Measurements from ENCODE around the gene PLCB3.
A peak's percentile ranks its signal among the peaks of the same experiment; 100 is the strongest.

Gene PLCB3

GRCh38 chr11:64251016-64251752, at the start of gene PLCB3:
Gene PLCB3 (plus strand): TSS chr11:64251530. CDS start chr11:64251650, 120 bp downstream.
- DNase-seq (ENCODE audit: low read depth in 3 of 3) = peak in 2 of 3 experiments; percentile 42 to 57

- no peak for DNase-seq (ENCODE audit: low read depth in 3 of 3)
These were observed 49.8 kb upstream of the PLCB3 start for GRCh38 chr11:64201543-64201942.

DNA sequence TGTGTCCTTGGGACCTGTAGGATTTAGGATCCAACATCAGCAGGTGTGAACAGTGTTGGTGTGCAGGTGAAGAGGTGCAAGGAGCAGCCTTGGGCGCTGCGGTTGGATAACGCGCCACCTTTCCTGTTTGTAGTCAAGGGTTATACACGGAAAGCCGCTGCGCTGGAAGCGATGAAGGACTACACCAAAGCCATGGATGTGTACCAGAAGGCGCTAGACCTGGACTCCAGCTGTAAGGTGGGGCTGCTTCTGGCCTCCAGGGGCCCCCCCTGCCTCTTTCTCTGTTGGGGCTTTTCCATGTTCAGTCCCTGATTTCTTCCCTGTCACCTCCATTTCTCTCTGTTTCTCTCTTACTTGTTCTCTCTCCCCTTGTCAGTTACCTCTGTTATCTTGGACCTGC, 48.3 kb upstream of the PLCB3 start:
- DNase-seq (ENCODE audit: low read depth in 3 of 3) = no peak

GRCh38 chr11:64203421-64204079, 47.8 kb upstream of the PLCB3 start:
- no peak for DNase-seq (ENCODE audit: low read depth in 3 of 3)

DNA sequence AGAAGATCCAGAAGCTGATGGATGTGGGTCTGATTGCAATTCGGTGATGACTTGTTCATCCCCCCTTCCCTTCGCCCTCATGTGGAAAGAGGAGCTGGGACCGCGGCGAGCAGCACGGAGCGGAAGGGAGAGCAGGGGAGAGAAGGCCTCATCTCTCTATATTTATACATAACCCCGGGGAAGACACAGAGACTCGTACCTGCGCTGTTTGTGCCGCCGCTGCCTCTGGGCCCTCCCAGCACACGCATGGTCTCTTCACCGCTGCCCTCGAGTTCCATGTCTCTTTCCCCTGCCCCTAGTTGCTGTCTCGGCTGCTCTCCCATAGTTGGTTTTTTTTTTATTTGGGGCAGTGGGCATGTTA, 47.3 kb upstream of the PLCB3 start:
- DNase-seq (ENCODE audit: low read depth in 3 of 3) = no peak

- DNase-seq (ENCODE audit: low read depth in 3 of 3) = peak in 2 of 3 experiments; percentile 64 to 75
These were observed 46.8 kb upstream of the PLCB3 start for GRCh38 chr11:64204464-64204989.

GRCh38 chr11:64206457-64207255, 44.7 kb upstream of the PLCB3 start, which contains the start of gene FERMT3:
Gene FERMT3 (plus strand): TSS chr11:64206721. CDS start chr11:64207365, 644 bp downstream.
- DNase-seq (ENCODE audit: low read depth in 3 of 3) = peak; percentile 58 to 66 (median 63)

DNA sequence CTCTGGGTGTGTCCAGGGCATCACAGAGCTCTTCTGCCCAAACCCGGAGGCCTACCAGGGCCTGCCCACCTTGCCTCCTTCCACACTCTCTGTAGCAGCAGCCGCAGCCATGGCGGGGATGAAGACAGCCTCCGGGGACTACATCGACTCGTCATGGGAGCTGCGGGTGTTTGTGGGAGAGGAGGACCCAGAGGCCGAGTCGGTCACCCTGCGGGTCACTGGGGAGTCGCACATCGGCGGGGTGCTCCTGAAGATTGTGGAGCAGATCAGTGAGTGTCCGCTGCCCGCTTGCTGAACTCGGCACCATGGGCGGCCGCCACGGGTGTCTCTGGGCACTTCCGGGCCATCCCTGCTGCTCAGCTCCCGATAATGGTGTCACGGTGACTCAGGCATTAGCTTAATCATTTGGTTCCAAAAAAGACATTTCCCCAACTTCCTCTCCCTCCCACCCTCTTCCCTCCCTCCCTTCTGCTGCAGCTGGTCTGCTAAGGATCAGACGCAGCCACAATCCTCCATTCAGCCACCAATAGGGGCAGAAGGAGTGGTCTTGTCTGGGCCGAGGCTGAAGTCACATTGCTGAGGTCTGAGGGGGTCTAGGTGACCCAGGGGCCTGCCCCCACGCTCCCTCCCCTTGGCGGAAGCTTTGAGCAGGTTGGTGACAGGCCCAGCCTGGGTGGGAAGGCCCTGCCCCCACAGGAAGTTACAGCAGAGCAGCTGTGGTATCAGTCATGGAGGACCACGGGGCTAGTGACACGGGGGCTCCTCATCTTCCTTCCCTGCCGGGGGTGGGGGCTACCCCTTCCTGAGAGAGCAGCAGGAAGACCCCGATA, 43.9 kb upstream of the PLCB3 start:
- DNase-seq (ENCODE audit: low read depth in 3 of 3) = peak; percentile 66 to 76 (median 73)

- no peak for DNase-seq (ENCODE audit: low read depth in 3 of 3)
These were observed 43.1 kb upstream of the PLCB3 start for GRCh38 chr11:64208086-64208795.

DNA sequence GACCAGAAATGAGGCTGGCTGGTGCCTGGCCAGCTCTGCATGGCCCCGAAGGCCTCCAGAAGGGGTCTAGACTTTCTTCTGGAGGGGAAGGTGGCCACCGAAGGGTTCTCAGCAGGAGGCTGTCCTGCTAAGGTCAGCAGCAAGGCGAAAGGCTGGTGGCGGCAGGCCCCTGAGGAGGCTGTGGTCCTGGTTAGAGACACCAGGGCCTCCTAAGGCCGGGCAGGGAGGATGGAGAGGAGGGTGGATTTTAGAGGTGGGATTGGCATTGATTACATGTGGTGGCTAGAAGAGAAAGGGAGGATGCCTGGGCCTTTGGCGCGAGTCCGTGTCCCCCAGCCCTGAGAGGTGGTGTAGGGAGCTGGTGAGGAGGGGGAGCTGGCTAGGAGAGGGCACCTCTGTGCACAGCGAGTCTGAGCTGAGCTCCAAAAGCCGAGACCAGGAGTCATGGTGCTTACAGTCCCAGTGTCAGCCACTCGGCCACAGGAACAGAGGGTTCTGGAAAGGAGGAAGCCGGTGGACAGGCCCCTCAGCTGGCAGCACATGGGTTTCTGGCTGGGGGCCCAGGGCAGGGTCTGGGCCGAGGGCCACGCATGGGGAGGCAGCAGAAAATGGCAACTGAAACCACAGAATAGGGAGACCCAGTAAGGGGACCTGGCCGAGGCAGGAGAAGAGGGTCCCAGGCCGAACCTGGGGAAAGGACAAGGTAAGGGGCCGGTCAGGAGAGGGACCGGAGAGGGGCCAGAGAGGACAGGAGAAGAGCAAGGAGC, 42.4 kb upstream of the PLCB3 start:
- no peak for DNase-seq (ENCODE audit: low read depth in 3 of 3)

GRCh38 chr11:64209563-64209843, 41.8 kb upstream of the PLCB3 start:
- DNase-seq (ENCODE audit: low read depth in 3 of 3) = no peak

DNA sequence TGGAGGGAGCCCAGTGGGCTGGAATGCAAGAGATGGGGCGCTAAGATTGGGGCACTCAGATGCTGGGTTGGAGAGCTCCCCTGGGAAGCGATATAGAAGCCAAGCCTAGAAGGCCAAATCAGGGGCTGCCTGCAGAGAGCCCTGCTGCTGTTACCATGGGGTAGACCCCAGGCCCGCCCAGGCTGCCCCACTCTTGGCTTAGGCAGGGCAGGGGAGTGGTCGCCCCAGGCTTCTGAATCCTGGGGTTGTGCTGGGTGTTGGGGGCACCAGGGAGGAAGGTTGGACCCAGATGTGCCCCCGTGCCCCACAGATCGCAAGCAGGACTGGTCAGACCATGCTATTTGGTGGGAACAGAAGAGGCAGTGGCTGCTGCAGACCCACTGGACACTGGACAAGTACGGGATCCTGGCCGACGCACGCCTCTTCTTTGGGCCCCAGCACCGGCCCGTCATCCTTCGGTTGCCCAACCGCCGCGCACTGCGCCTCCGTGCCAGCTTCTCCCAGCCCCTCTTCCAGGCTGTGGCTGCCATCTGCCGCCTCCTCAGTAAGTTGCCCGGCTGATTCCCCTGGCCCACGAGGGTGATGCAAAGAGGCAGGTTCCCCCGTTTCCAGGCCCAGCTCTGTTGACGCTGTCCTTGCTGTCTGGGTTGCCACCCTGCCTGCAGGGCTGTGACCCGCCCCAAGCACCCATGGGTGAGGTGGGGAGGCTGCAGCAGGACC, 40.9 kb upstream of the PLCB3 start:
- no peak for DNase-seq (ENCODE audit: low read depth in 3 of 3)

DNA sequence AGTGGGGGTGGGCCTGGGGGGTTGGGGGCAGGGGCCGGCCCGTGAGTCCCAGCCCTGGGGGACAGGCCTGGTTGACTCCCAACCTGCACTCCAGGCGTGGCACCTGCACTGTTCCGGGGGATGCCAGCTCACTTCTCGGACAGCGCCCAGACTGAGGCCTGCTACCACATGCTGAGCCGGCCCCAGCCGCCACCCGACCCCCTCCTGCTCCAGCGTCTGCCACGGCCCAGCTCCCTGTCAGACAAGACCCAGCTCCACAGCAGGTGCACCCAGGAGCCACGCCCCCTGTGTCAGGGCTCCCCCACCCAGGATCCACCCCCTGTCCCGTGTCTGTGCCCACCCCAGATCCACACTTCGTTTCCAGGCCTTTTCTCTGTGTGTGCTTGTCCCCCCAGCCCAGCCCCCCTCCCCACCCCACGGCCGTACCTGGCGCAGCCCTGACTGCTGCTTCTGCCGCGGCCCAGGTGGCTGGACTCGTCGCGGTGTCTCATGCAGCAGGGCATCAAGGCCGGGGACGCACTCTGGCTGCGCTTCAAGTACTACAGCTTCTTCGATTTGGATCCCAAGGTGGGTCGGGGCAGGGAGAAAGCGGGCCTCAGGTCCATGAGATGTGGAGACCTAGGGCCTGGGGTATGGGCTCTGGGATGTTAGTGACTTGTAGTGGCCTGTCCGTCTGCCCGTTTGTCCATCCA, 40.0 kb upstream of the PLCB3 start:
- DNase-seq (ENCODE audit: low read depth in 3 of 3) = no peak

GRCh38 chr11:64216879-64217278, 34.5 kb upstream of the PLCB3 start:
- DNase-seq (ENCODE audit: low read depth in 3 of 3) = no peak

DNA sequence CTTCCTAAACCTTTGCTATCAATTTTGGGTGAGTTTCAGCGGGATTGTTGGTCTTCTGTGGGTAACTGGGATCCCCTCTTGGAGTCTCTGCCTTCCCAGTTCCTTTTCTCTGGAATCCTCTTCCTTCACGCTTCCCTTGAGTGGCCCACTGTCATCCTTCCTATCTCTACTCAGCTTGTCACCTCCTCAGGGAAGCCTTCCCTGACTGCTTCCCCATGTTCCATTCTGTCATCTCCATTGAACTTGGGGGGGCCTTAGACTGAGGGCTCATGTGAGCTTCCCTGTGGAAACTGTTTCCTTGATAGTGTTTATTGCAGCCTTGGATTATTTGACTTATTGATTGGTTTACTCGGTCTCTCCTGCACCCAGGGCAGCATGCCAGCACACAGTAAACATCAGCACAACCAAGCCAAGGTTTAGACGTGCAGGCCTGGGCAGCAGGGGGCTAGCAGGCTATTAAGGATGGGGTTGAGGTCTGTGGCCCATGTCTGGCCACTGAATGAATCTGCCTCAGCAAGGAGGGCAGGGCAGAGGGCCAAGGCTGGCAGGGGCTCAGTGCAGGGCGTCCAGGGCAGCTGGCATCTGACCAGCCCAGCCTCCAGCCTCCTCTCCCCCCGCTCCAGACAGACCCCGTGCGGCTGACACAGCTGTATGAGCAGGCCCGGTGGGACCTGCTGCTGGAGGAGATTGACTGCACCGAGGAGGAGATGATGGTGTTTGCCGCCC, 32.5 kb upstream of the PLCB3 start:
- DNase-seq (ENCODE audit: low read depth in 3 of 3) = no peak

DNA sequence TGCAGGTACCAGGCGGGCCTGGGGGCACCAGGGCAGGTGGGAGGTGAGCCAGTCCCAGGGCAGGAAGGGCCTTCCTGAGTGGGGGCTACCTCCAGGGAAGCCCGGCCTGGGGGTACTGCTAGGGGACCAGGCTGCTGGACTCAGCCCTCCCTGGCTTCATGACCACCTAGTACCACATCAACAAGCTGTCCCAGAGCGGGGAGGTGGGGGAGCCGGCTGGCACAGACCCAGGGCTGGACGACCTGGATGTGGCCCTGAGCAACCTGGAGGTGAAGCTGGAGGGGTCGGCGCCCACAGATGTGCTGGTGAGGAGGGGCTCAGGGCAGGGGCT, 32.0 kb upstream of the PLCB3 start:
- no peak for DNase-seq (ENCODE audit: low read depth in 3 of 3)

DNA sequence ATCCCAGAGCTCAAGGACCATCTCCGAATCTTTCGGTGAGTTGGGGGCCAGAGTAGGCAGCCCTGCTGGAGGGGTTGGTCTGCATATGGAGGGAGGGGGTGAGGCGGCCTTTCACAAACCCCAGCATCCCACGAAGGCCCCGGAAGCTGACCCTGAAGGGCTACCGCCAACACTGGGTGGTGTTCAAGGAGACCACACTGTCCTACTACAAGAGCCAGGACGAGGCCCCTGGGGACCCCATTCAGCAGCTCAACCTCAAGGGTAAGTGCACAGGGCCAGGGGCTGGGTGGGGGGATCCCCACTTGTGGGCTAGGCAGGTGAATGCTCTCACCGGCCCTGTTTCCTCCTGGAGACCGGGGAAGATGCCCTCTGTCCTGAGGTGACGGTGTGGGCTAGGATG, 31.6 kb upstream of the PLCB3 start:
- no peak for DNase-seq (ENCODE audit: low read depth in 3 of 3)

- no peak for DNase-seq (ENCODE audit: low read depth in 3 of 3)
These were observed 31.1 kb upstream of the PLCB3 start for GRCh38 chr11:64220271-64220670.

Data from stimulated activated CD4-positive, alpha-beta T cell treated with anti-CD3 and anti-CD28 coated beads, TNF-alpha, amount 100 ng/mL, for 4 hours (primary cell).